SH-SY5Y (cell line): ENCODE measurements around the gene PTPRD.

ENCODE experiments used
- GATA2 ChIP-seq: IDR thresholded peaks from 2 replicates; pipeline ENCODE4 v1.6.1; 2011; ENCODE audit warnings: mild to moderate bottlenecking, low read depth, low read length
- GATA3 ChIP-seq: IDR thresholded peaks from 2 replicates; pipeline ENCODE4 v1.6.1; 2011; ENCODE audit warnings: low read depth, mild to moderate bottlenecking, low read length, moderate library complexity

The PTPRD gene

DNA sequence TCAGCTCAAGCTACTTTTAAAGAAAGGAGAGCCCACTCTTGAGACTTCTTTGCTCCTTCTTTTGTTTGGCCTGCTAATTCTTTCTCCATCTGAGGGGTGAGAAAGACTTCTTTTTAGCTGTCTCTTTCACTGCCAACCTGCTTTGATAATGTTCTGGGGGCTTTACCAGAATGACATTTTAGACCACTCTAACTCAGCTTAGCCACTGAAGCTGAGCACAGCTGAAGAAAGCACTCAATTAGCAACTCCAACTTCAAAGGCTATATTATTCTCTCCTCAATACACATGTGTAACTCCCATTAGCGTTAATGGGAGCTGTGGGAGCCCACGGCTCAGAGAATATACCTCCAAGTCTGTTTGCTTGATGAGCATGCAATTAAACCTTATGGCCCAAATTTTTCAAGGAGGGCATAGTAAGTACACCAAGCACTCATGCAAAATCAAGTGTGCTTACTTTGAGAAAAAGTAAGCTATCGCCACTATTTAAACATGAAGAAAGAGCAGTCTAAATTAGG is 1997.8 kb downstream of the PTPRD start:
- TF ChIP-seq GATA2 (no peak), GATA3 (no peak)

DNA sequence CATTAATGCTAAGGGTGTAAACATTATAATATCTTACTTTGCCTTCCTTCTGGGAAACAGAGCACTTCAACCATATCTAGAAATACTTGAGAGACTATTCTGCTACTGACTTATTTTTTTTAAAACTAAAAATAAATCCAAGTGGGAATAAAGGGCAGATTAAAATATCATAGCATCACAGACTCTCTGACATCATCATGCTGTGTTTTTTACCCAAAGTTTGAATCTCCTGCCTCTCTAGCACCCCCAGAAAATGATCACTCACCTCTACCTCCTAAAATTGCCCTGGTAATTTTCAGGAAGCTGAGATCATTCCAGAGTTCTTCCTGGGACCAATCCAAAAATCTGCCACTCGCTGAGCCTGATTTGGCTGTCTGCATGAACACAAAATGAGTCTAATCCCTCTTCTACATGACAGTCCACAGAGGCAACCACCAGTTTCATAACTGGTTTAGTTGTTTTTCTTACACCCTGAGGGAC is 1999.4 kb downstream of the PTPRD start:
- TF ChIP-seq GATA3 (no peak), GATA2 (no peak)

DNA sequence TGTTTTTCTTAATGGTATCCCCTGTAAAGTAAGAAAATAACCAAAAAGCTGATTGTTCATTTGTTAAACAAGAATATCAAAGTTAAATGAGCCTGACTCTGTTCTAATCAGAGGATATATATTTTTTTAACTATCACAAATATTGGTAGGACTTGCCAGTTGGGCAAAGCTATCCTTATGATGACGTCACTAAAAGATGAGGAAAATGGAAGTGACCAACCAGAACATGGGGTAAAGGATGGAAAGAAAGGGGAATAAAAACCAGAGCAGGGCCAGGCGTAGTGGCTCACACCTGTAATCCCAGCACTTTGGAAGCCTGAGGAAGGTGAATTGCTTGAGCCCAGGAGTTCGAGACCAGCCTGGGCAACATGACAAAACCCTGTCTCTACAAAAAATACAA is 2001.6 kb downstream of the PTPRD start:
- TF ChIP-seq GATA3: no peak
- no peak for TF ChIP-seq GATA2

DNA sequence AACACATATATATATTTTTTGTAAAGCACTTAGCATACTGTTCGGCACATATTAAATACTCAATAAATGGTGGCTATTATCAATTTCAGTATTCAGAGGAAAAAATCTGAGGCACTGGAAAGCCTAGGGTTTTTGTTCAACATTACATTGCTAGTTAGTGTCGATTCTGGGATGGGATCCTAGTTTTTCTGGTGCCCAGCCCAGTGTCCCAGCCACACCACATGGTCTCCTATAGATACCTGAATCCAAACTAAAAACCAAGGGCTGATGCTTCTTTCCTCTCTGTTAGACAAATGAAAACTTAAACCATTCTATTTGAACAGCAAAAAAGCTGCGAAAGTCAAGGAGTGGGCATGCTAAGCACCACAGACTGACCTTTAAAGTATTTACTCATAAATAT is 2002.5 kb downstream of the PTPRD start:
- TF ChIP-seq GATA3: no peak
- no peak for TF ChIP-seq GATA2

GRCh38 chr9:8605096-8605495 is 2007.7 kb downstream of the PTPRD start:
- TF ChIP-seq GATA3: no peak
- TF ChIP-seq GATA2: no peak

- TF ChIP-seq GATA2: no peak
- no peak for TF ChIP-seq GATA3
Measured at GRCh38 chr9:8604201-8604600, 2008.6 kb downstream of the PTPRD start.

GRCh38 chr9:8600914-8601680 is 2011.7 kb downstream of the PTPRD start:
- no peak for TF ChIP-seq GATA2
- TF ChIP-seq GATA3: no peak

DNA sequence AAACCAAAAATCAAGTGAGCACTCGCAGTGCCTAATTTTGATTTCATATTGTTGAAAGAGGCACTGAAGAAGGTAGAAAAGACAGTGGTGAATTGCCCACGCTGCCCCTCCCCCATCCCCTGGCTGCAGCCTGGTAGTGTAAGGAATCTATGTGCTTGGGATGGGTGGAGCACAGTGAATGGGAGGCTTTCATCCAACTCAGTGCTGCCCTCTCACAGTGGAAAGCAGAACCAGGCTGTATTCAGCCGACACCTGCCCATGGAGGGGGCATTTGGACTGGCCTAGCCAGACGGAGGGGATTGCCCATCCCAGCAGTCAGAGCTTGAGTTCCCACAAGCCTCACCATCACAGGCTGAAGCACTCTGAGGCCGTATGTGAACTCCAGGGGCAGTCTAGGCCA is 2012.9 kb downstream of the PTPRD start:
- TF ChIP-seq GATA2 (no peak), GATA3 (no peak)

DNA sequence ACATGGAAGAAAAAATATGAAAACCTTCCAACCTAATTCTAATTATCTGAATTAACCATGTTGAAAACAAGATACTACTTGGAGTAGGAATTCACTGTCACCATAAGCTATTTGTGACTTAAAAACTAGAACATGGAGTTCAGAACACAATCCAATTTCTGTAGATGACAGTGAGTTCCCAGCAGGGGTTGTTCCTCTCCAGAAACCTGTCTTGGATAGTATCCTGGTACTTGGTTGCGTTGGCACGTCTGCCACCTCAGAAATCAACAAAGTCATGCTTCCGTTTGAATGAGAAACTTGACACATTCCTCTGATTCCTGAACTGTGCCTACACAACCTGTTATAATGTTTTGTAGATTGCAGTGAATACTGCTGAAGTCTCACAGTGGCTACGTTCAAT is 2023.3 kb downstream of the PTPRD start:
- TF ChIP-seq GATA2: no peak
- TF ChIP-seq GATA3: no peak

DNA sequence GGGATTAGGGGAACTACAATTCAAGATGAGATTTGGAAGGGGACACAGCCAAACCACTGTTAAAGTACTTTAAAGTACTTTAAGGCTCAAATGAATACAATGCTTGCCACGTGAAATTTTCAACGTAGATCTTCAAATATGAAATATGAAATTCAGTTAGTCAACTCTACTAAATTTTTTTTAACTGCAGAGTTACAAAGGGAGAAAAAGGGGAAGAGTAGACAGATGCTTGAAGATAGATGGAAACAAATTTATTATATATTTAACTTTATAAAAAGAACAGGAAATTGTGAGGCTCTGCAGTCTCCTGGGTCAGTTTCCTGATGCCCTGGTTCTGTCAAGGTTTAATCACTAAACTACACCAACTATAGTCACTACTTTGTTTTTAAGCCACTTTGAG is 2027.8 kb downstream of the PTPRD start:
- no peak for TF ChIP-seq GATA2
- TF ChIP-seq GATA3: no peak

GRCh38 chr9:8579661-8580060 is 2033.1 kb downstream of the PTPRD start:
- TF ChIP-seq GATA3 (no peak), GATA2 (no peak)

- no peak for TF ChIP-seq GATA3
- TF ChIP-seq GATA2: no peak
Measured at GRCh38 chr9:8576741-8577140, 2036.1 kb downstream of the PTPRD start.

GRCh38 chr9:8574846-8575245 is 2038.0 kb downstream of the PTPRD start:
- TF ChIP-seq GATA3: no peak
- TF ChIP-seq GATA2: no peak

DNA sequence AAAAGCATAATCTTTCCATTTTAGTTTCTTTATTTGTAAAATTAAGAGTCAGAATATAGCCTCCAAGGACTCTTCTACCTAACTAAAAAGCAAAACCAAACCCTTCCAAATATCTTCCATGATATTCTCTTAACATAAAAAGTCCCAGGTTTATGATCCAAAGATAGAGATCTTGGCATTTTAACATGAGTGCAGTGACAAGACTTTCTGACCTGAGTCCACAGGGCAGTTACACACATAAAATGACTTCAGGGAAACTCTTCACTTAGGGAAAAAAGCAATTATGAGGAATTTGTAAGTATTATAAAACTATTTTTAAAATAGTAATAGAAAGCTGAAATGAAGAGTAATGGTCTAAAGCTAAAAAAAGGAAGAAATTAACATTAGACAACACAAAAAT is 2040.6 kb downstream of the PTPRD start:
- no peak for TF ChIP-seq GATA3
- TF ChIP-seq GATA2: no peak

DNA sequence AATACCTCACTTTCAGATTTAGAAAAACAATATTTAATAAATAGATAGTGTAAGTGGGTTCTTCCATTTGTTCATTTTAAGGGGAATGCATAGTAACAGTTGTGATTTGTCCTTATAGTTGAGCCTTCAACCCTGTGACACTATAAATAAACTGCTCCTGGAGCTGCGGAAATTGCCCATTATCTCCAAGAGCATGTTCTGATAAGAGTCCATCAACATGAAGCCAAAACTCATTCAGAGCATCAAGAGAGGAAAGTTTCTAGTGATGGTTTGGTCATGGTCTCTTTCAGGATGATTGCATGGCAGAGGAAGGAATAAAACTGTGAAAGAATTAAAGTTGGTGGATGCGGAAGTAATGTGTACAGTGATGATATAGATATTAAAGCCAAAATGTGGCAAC is 2041.2 kb downstream of the PTPRD start:
- TF ChIP-seq GATA3: no peak
- no peak for TF ChIP-seq GATA2

DNA sequence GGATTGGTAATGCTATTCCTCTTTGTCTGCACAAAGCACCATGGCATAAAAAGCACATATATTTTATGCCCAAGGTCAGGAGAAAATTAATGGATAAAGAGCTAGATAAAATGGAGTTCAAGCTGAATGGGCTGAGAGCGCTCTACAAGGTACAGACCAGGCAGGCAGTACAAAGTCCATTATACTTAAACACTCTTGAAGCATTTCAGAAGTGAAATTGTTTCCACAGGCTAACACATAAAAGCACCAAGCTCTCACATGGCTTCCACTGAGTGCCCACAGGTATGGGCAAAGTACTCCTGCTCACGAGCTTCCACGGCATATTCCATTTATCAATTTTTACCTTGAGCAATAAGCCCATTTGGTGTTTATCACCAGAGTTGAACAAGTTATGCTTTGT is 2042.0 kb downstream of the PTPRD start:
- TF ChIP-seq GATA2 (no peak), GATA3 (no peak)

GRCh38 chr9:8569823-8570222 is 2043.0 kb downstream of the PTPRD start:
- TF ChIP-seq GATA2: no peak
- no peak for TF ChIP-seq GATA3
